H9 (cell line): ENCODE data around the gene PNPLA8. TPM values are rescaled to one million over a fixed set of nuclear protein-coding genes. Genes with fewer than 3 reads are reported as not detected.

ENCODE experiments used
- DNase-seq: peaks from one replicate; pipeline ENCODE4 v3.0.0-alpha.2; 2017
- H2AFZ ChIP-seq: one replicate; pipeline ENCODE4 v1.6.1; 2013; ENCODE audit warnings: mild to moderate bottlenecking, low read length, control low read depth, moderate library complexity
- H2AK5ac ChIP-seq: 2 replicates; pipeline ENCODE4 v1.6.1; 2013; ENCODE audit warnings: low read length, control low read depth, mixed read lengths; ENCODE audit not compliant: insufficient read length
- H2BK120ac ChIP-seq: one replicate; pipeline ENCODE4 v1.6.1; 2013; ENCODE audit warnings: low read depth, mild to moderate bottlenecking, low read length, control low read depth, inconsistent platforms; ENCODE audit not compliant: poor library complexity, severe bottlenecking
- H2BK12ac ChIP-seq: 2 replicates; pipeline ENCODE4 v1.6.1; 2013; ENCODE audit warnings: low read length, control low read depth, mixed read lengths, low read depth; ENCODE audit not compliant: insufficient read length
- H2BK15ac ChIP-seq: 2 replicates; pipeline ENCODE4 v1.6.1; 2013; ENCODE audit warnings: low read depth, low read length, control low read depth
- H2BK20ac ChIP-seq: one replicate; pipeline ENCODE4 v1.6.1; 2013; ENCODE audit warnings: low read depth, mild to moderate bottlenecking, low read length, control low read depth, inconsistent platforms; ENCODE audit not compliant: poor library complexity, severe bottlenecking
- H2BK5ac ChIP-seq: 2 replicates; pipeline ENCODE4 v1.6.1; 2013; ENCODE audit warnings: low read length, control low read depth, mixed read lengths; ENCODE audit not compliant: insufficient read length
- H3K14ac ChIP-seq: 2 replicates; pipeline ENCODE4 v1.6.1; 2013; ENCODE audit warnings: low read length, control low read depth; ENCODE audit not compliant: insufficient read depth
- H3K18ac ChIP-seq: 2 replicates; pipeline ENCODE4 v1.6.1; 2013; ENCODE audit warnings: low read depth, mild to moderate bottlenecking, mixed read lengths, low read length, control low read depth; ENCODE audit not compliant: insufficient read length
- H3K23ac ChIP-seq: 2 replicates; pipeline ENCODE4 v1.6.1; 2013; ENCODE audit warnings: low read length, control low read depth, mixed read lengths, low read depth; ENCODE audit not compliant: insufficient read length
- H3K23me2 ChIP-seq: 2 replicates; pipeline ENCODE4 v1.6.1; 2013; ENCODE audit warnings: low read depth, mild to moderate bottlenecking, mixed read lengths, low read length, control low read depth; ENCODE audit not compliant: insufficient read length, poor library complexity, severe bottlenecking
- H3K27ac ChIP-seq: 2 replicates; pipeline ENCODE4 v1.5.1; 2013; ENCODE audit warnings: low read length, control low read depth, mixed read lengths, low read depth; ENCODE audit not compliant: insufficient read length
- H3K27me3 ChIP-seq: 2 replicates; pipeline ENCODE4 v1.6.1; 2013; ENCODE audit warnings: low read length, control low read depth, inconsistent platforms; ENCODE audit not compliant: insufficient read depth
- H3K4ac ChIP-seq: 2 replicates; pipeline ENCODE4 v1.6.1; 2013; ENCODE audit warnings: low read depth, mild to moderate bottlenecking, control low read depth, inconsistent platforms, low read length, moderate library complexity
- H3K4me1 ChIP-seq: 2 replicates; pipeline ENCODE4 v1.6.1; 2013; ENCODE audit warnings: low read length, control low read depth, inconsistent platforms; ENCODE audit not compliant: insufficient read depth
- H3K4me2 ChIP-seq: 2 replicates; pipeline ENCODE4 v1.6.1; 2013; ENCODE audit warnings: low read length, control low read depth, mixed read lengths; ENCODE audit not compliant: insufficient read length, insufficient read depth
- H3K56ac ChIP-seq: 2 replicates; pipeline ENCODE4 v1.6.1; 2013; ENCODE audit warnings: low read depth, mild to moderate bottlenecking, mixed read lengths, low read length, control low read depth; ENCODE audit not compliant: insufficient read length
- H3K79me1 ChIP-seq: 2 replicates; pipeline ENCODE4 v1.6.1; 2013; ENCODE audit warnings: low read depth, mild to moderate bottlenecking, moderate library complexity, low read length, control low read depth, inconsistent platforms; ENCODE audit not compliant: insufficient read depth, poor library complexity, severe bottlenecking
- H3K79me2 ChIP-seq: 2 replicates; pipeline ENCODE4 v1.6.1; 2013; ENCODE audit warnings: low read length, control low read depth, inconsistent platforms; ENCODE audit not compliant: insufficient read depth
- H3K9ac ChIP-seq: 2 replicates; pipeline ENCODE4 v1.6.1; 2013; ENCODE audit warnings: low read length, control low read depth, mixed read lengths; ENCODE audit not compliant: insufficient read length; ENCODE audit errors: extremely low read depth
- H3K9me3 ChIP-seq: one replicate; pipeline ENCODE4 v1.6.1; 2013; ENCODE audit warnings: low read depth, low read length, inconsistent platforms; ENCODE audit not compliant: control insufficient read depth
- H3T11ph ChIP-seq: one replicate; pipeline ENCODE4 v1.6.1; 2013; ENCODE audit warnings: mild to moderate bottlenecking, low read length, control low read depth, inconsistent platforms
- H4K20me1 ChIP-seq: one replicate; pipeline ENCODE4 v1.6.1; 2013; ENCODE audit not compliant: control insufficient read depth, insufficient read length, insufficient read depth
- H4K5ac ChIP-seq: 2 replicates; pipeline ENCODE4 v1.6.1; 2013; ENCODE audit warnings: low read depth, mild to moderate bottlenecking, mixed read lengths, low read length, control low read depth; ENCODE audit not compliant: insufficient read length
- H4K8ac ChIP-seq: replicated peaks from 2 replicates; pipeline ENCODE4 v1.6.1; 2013; ENCODE audit warnings: low read length, control low read depth, mixed read lengths, low read depth; ENCODE audit not compliant: insufficient read length
- H4K91ac ChIP-seq: 2 replicates; pipeline ENCODE4 v1.6.1; 2013; ENCODE audit warnings: low read depth, mild to moderate bottlenecking, moderate library complexity, mixed read lengths, low read length, control low read depth; ENCODE audit not compliant: insufficient read length
- H3K27ac Mint-ChIP-seq, 3 experiments: 2 replicates in 2 of 3; 3 replicates in 1 of 3; pipeline ENCODE4 v1.8.0; 2020 to 2021; ENCODE audit warnings: mixed read lengths in 3 of 3, mild to moderate bottlenecking in 1 of 3, moderate library complexity in 1 of 3
- H3K27me3 Mint-ChIP-seq: 2 replicates; pipeline ENCODE4 v1.8.0; 2021; ENCODE audit warnings: low read depth, mild to moderate bottlenecking, moderate library complexity, mixed read lengths
- H3K36me3 Mint-ChIP-seq, 3 experiments: 2 replicates in 2 of 3; 3 replicates in 1 of 3; pipeline ENCODE4 v1.8.0; 2020 to 2021; ENCODE audit warnings: low read depth in 3 of 3, mixed read lengths in 3 of 3; ENCODE audit not compliant: insufficient read depth in 1 of 3
- H3K4me1 Mint-ChIP-seq, 2 experiments: 2 replicates each; pipeline ENCODE4 v1.8.0; 2020; ENCODE audit warnings: mixed read lengths in 2 of 2
- H3K4me3 Mint-ChIP-seq, 2 experiments: 2 replicates in 1 of 2; 3 replicates in 1 of 2; pipeline ENCODE4 v1.8.0; 2020 to 2021; ENCODE audit warnings: mild to moderate bottlenecking in 2 of 2, mixed read lengths in 2 of 2, moderate library complexity in 1 of 2
- H3K9me3 Mint-ChIP-seq, 2 experiments: 2 replicates in 1 of 2; 3 replicates in 1 of 2; pipeline ENCODE4 v1.8.0; 2020; ENCODE audit warnings: mild to moderate bottlenecking in 2 of 2, mixed read lengths in 2 of 2, moderate library complexity in 1 of 2
- WGBS: extraction: QIAGEN DNeasy Blood & Tissue Kit; methylation state at CpG from one replicate; pipeline ENCODE4 v1.1.7; 2013; ENCODE audit warnings: missing lambda C conversion rate, low lambda C conversion rate, mixed read lengths; ENCODE audit not compliant: insufficient read length; ENCODE audit errors: extremely low coverage; 5-methylcytosine and 5-hydroxymethylcytosine counted together
- total RNA-seq: library from RNA; stranded (reverse); gene quantifications from 2 replicates; pipeline ENCODE4 v1.2.1, GENCODE V29; 2021
- TF ChIP-seq, protein P1 (sequence below): fragments of 200-600 bp; sonication (generic); conservative IDR thresholded peaks from 3 replicates; pipeline ENCODE4 v1.8.0; 2021; ENCODE audit warnings: antibody characterized with exemption, mild to moderate bottlenecking

The PNPLA8 gene
- total RNA-seq, 1 experiment from 2014 or later = 11.7 TPM

DNA sequence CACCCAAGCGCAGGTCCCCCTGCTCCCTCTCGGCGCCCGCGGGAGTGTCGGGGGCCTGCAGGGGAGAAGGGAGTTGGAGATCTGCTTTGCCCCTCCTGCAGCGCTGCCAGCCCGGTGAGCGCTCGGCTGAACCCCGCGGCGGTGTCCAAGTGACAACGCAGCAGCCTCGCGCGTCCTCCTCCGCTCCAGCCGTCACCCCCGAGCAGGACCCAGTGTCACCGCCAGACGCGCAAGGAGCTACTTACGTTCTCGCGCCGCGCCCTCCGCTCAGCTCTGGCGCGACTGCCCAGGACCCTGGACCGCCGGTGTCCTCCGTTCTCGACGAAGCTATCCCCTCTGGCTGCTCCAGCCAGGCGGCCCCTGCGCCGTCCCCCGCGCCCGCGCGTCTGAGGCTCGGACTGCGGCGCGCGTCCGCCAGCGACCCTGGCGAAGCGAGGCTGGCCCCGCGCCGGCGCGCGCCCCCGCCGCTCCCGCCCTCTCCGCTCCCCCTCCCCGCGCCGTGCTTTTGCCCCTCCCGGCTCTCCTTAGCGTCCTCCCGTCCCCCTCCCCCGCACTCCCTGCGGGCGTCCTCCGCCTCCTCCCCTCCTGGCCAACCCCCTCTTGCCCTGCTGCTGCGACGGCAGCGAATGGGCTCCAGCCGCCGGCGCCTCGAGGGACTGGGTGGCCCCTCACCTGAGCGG, 69.8 kb downstream of the PNPLA8 start, which contains the start of gene NRCAM:
Gene NRCAM, minus strand, starts transcription at position 439 of the 680 bp plus-strand sequence. CDS start 216,372 bp downstream, outside the sequence.
- no peak within 1 kb of the TSS for H2BK5ac ChIP-seq
- no peak within 1 kb of the TSS for H3K56ac ChIP-seq
- Mint-ChIP-seq H3K27me3 (peaks cover 70% of the 10 kb centered on the region), H3K36me3 (peaks cover 0 to 1% (median 0%) of the 10 kb centered on the region in 3 experiments; a peak in 1 of 7 replicates), H3K27ac (peak within 1 kb of the TSS in 1 of 3 experiments; percentile 88; a peak in 1 of 7 replicates), H3K9me3 (no peaks in the 10 kb centered on the region), H3K4me3 (peak within 1 kb of the TSS; percentile 78 to 92), H3K4me1 (peaks cover 28 to 37% of the 10 kb centered on the region in 2 experiments)
- no peak within 1 kb of the TSS for H2BK120ac ChIP-seq
- peak; percentile 94 for DNase-seq
- H3K23me2 ChIP-seq = peaks cover 25% of the 10 kb centered on the region
- H4K5ac ChIP-seq = no peak within 1 kb of the TSS
- no peak within 1 kb of the TSS for H3K23ac ChIP-seq
- no peak within 1 kb of the TSS for H2BK12ac ChIP-seq
- peaks cover 9% of the 10 kb centered on the region for H3K4me1 ChIP-seq
- H3K14ac ChIP-seq = no peak within 1 kb of the TSS
- H3K18ac ChIP-seq = no peak within 1 kb of the TSS
- H2AFZ ChIP-seq = peak within 1 kb of the TSS; percentile 54
- no CpG with 5 or more reads among the region's 81 CpGs for WGBS
- peak within 1 kb of the TSS; percentile 6 for H3K9ac ChIP-seq
- no peak within 1 kb of the TSS for H2BK15ac ChIP-seq
- no peak within 1 kb of the TSS for H2BK20ac ChIP-seq
- H2AK5ac ChIP-seq = no peak within 1 kb of the TSS
- no peaks in the 10 kb centered on the region for H4K20me1 ChIP-seq
- H4K8ac ChIP-seq = no peak within 1 kb of the TSS
- H3K79me2 ChIP-seq = no peaks in the 10 kb centered on the region
- H3K4me2 ChIP-seq = peak within 1 kb of the TSS; percentile 92
- H4K91ac ChIP-seq = no peak within 1 kb of the TSS
- peaks cover 24% of the 10 kb centered on the region; the same call in 1 of the 2 replicates for H3K27me3 ChIP-seq
- H3K4ac ChIP-seq = no peak within 1 kb of the TSS
- H3K79me1 ChIP-seq = no peaks in the 10 kb centered on the region
- TF ChIP-seq, protein P1, sequence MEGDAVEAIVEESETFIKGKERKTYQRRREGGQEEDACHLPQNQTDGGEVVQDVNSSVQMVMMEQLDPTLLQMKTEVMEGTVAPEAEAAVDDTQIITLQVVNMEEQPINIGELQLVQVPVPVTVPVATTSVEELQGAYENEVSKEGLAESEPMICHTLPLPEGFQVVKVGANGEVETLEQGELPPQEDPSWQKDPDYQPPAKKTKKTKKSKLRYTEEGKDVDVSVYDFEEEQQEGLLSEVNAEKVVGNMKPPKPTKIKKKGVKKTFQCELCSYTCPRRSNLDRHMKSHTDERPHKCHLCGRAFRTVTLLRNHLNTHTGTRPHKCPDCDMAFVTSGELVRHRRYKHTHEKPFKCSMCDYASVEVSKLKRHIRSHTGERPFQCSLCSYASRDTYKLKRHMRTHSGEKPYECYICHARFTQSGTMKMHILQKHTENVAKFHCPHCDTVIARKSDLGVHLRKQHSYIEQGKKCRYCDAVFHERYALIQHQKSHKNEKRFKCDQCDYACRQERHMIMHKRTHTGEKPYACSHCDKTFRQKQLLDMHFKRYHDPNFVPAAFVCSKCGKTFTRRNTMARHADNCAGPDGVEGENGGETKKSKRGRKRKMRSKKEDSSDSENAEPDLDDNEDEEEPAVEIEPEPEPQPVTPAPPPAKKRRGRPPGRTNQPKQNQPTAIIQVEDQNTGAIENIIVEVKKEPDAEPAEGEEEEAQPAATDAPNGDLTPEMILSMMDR = no peak
- H3K9me3 ChIP-seq = no peaks in the 10 kb centered on the region
- no peak within 1 kb of the TSS for H3K27ac ChIP-seq
- H3T11ph ChIP-seq = no peak within 1 kb of the TSS
